Endothelial cell (in vitro differentiated cells): ENCODE data around the gene SLC16A1. TPM values are rescaled to one million over a fixed set of nuclear protein-coding genes. Genes with fewer than 3 reads are reported as not detected.

ENCODE experiments used
- DNase-seq: peaks from one replicate; pipeline ENCODE4 v3.0.0; 2021; ENCODE audit warnings: low spot score
- H3K27ac Mint-ChIP-seq: one replicate; pipeline ENCODE4 v1.8.0; 2021; ENCODE audit warnings: mixed read lengths, inconsistent platforms; ENCODE audit not compliant: unreplicated experiment
- H3K27me3 Mint-ChIP-seq: one replicate; pipeline ENCODE4 v1.8.0; 2021; ENCODE audit warnings: mild to moderate bottlenecking, moderate library complexity, mixed read lengths, inconsistent platforms; ENCODE audit not compliant: unreplicated experiment
- H3K36me3 Mint-ChIP-seq: one replicate; pipeline ENCODE4 v1.8.0; 2021; ENCODE audit warnings: mild to moderate bottlenecking, low read depth, mixed read lengths, inconsistent platforms; ENCODE audit not compliant: unreplicated experiment
- H3K4me1 Mint-ChIP-seq: one replicate; pipeline ENCODE4 v1.8.0; 2021; ENCODE audit warnings: mild to moderate bottlenecking, mixed read lengths, inconsistent platforms; ENCODE audit not compliant: unreplicated experiment
- H3K4me3 Mint-ChIP-seq: one replicate; pipeline ENCODE4 v1.8.0; 2021; ENCODE audit warnings: mild to moderate bottlenecking, mixed read lengths, inconsistent platforms; ENCODE audit not compliant: unreplicated experiment
- H3K9me3 Mint-ChIP-seq: one replicate; pipeline ENCODE4 v1.8.0; 2021; ENCODE audit warnings: mixed read lengths, inconsistent platforms; ENCODE audit not compliant: unreplicated experiment
- total RNA-seq: library from RNA; stranded (reverse); fragmentation: NEBNext Ultra II Directional; extraction: Animal tissue kit (Norgen Biotek cat#: 25700); gene quantifications from one replicate; pipeline ENCODE4 v1.2.1, GENCODE V29; 2021; ENCODE audit not compliant: unreplicated experiment
- TF ChIP-seq, protein P1 (sequence below): fragments of 200-600 bp; sonication (generic); IDR thresholded peaks from one replicate; pipeline ENCODE4 v1.5.0; 2021; ENCODE audit warnings: antibody characterized with exemption; ENCODE audit not compliant: unreplicated experiment

The SLC16A1 gene
- total RNA-seq, 1 donor from 2014 or later: 88.7 TPM

DNA sequence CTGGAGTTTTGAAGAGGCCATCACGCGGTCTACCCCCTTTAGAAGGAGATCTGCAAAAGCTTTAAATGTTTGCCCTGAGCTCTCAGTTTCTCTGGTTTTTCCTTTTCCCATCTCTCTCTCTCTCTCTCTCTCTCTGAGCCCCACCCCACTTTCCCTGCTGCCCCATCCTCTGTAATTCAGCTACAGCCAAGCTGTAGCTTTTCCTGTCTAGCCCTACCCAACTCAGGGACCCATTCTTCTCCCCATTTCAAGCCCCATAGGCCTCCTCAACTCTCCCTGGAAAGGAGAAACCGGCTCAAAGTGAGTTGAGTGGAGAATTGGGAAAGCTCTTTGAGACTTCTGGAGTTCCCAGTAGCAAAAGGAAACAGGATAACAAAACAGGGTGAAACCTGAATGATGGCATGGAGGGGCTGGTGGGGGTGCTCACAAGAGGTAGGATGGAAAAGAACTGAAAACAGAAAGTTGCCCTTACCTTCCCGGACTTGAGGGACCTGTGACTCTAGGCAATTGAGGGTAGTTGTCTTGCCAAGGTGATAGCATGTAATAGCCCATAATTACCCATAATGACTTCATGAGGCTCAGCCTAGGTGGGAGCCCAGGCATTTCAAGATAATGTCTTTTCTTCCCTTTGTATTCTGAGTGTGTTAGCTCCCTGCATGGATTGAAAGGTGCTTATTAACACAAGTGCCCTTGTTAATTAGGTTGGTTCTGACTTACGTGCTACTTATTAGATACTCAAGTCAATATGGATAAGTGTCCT lies 84.9 kb downstream of the SLC16A1 start:
- Mint-ChIP-seq H3K36me3 (no peaks in the 10 kb centered on the region), H3K27ac (no peak overlapping the region), H3K27me3 (no peaks in the 10 kb centered on the region), H3K4me3 (no peak overlapping the region), H3K4me1 (peaks cover 13% of the 10 kb centered on the region), H3K9me3 (no peaks in the 10 kb centered on the region)
- DNase-seq: no peak
- TF ChIP-seq, protein P1, sequence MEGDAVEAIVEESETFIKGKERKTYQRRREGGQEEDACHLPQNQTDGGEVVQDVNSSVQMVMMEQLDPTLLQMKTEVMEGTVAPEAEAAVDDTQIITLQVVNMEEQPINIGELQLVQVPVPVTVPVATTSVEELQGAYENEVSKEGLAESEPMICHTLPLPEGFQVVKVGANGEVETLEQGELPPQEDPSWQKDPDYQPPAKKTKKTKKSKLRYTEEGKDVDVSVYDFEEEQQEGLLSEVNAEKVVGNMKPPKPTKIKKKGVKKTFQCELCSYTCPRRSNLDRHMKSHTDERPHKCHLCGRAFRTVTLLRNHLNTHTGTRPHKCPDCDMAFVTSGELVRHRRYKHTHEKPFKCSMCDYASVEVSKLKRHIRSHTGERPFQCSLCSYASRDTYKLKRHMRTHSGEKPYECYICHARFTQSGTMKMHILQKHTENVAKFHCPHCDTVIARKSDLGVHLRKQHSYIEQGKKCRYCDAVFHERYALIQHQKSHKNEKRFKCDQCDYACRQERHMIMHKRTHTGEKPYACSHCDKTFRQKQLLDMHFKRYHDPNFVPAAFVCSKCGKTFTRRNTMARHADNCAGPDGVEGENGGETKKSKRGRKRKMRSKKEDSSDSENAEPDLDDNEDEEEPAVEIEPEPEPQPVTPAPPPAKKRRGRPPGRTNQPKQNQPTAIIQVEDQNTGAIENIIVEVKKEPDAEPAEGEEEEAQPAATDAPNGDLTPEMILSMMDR: no peak

DNA sequence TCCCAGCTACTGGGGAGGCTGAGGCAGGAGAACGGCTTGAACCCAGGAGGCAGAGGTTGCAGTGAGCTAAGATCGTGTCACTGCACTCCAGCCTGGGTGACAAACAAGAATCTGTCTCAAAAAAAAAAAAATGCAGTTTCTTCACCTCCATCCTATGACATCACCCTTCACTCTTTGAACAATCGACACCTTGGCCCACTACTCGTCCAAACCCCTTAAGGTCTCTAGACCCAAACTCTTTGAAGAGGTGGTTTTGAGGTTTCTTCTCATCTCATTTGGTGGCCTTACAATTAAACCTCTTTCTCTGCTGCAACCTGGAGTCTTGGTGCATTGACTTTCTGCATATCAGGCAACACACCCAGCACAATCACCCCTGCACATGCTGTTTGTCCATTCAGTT lies 86.1 kb downstream of the SLC16A1 start:
- TF ChIP-seq, protein P1: no peak
- DNase-seq: no peak
- peaks cover 17% of the 10 kb centered on the region for H3K4me1 Mint-ChIP-seq
- no peaks in the 10 kb centered on the region for H3K36me3 Mint-ChIP-seq
- no peaks in the 10 kb centered on the region for H3K27me3 Mint-ChIP-seq
- H3K4me3 Mint-ChIP-seq: no peak overlapping the region
- H3K27ac Mint-ChIP-seq: no peak overlapping the region
- H3K9me3 Mint-ChIP-seq: no peaks in the 10 kb centered on the region

DNA sequence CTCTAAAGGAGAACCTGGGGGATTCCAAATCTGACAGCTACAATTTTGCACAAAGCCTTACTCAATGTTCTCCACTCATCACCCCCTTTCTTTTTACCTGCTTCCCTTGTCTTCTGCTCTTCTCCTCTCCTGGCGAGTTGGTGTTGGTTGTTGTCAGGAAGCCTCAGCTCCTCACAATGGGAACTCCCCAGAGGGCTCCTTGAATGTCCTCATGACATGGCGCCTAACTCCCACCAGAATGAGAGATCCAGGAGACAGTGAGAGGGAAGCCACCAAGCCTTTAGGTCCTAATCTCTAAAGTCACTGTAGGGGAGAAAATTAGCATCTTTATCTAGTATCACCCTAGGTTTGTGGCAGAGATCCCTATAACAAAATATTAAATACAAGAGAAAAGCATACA lies 87.8 kb downstream of the SLC16A1 start:
- DNase-seq: no peak
- Mint-ChIP-seq H3K4me1 (peaks cover 17% of the 10 kb centered on the region), H3K4me3 (no peak overlapping the region), H3K27me3 (no peaks in the 10 kb centered on the region), H3K27ac (no peak overlapping the region), H3K36me3 (no peaks in the 10 kb centered on the region), H3K9me3 (no peaks in the 10 kb centered on the region)
- TF ChIP-seq, protein P1: no peak

DNA sequence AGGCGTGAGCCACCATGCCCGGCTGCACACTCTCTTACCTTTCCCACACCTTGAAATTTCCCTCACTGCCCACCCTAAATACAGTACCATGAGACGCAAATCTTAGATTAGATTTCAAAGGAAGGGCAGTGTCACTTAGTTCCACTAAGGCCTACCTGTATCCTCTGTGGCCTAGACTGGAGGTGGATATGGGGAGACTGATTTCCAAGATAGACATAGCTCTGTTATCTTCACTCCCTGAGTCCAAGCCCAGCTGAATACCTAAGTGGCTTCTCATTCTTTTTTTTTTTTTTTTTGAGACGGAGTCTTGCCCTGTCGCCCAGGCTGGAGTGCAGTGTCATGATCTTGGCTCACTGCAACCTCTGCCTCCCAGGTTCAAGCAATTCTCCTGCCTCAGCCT lies 89.0 kb downstream of the SLC16A1 start:
- Mint-ChIP-seq H3K27ac (no peak overlapping the region), H3K9me3 (no peaks in the 10 kb centered on the region), H3K4me3 (no peak overlapping the region), H3K27me3 (no peaks in the 10 kb centered on the region), H3K4me1 (peaks cover 8% of the 10 kb centered on the region), H3K36me3 (no peaks in the 10 kb centered on the region)
- TF ChIP-seq, protein P1: no peak
- DNase-seq: no peak

DNA sequence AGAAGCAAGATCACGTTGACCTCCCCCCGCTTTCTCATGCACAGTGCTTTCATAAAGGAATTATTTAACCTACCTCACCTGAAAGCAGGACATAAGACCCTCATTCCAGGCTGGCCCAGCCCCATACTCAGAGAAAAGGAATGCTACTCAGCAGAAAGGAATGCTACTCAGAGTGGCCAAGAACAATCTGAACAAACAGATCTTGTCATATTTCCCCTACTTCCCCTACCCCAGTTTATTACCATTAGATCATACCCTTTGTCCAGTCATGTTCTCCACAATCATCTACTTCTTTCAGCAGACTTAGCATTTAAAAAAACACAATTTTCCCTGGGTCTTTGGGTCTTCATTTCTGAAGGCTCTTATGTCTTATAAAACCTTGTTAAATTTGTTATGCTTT lies 89.8 kb downstream of the SLC16A1 start:
- H3K4me1 Mint-ChIP-seq: peaks cover 8% of the 10 kb centered on the region

More for the DNA sequence above, 89.8 kb downstream of the SLC16A1 start:
- TF ChIP-seq, protein P1: no peak
- Mint-ChIP-seq H3K36me3 (no peaks in the 10 kb centered on the region), H3K4me3 (no peak overlapping the region), H3K27me3 (no peaks in the 10 kb centered on the region), H3K9me3 (no peaks in the 10 kb centered on the region), H3K27ac (peak overlapping the region; percentile 73)
- DNase-seq: no peak
